GM21367 (cell line): ENCODE results near the gene FOXP4.

ENCODE experiments used
- ATAC-seq: cut with Tn5 transposase; IDR thresholded peaks from one replicate; pipeline ENCODE4 v1.9.1; 2021; ENCODE audit not compliant: unreplicated experiment

FOXP4 gene

DNA sequence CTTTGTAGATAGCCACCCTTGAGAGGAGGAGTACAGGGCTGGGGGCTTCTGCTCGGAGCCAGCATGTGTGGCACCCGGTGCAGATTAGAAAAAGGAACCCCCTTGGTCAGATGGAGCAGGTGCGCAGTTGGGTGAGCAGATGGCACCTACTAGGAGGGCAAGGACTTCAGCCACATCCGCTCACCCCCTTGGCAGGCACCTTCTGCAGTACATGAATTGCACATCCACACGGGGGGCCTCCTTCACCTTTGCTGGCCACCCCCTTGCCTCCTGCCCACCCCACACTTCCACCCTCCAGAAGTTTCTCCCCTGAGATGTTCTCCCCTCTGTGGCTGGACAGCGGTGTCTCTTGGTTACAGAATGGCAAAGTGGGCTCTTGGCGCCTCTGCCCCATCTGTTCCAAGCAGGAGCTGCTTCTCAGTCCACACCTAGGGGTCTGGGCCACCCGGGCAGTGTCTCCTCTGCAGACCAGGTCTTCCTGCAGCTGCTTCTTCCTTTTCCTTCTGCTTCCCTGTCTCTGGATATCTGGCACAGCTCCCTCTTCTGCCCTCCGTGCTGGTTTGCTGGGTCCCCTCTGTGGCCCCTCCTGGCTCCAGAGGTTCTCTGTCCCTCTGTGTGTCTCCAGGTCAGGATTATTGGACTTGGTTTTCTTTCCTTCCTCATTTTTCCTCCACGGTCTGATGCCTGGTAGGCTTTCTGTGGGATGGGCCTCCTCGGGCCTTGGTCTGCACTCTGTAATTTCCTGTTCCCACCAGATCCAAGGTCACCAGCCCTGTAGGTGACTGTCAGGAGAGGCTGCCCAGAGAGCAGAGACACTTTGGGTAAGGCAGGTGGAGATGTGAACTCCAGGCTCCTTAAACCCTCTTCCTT is 96.1 kb downstream of the FOXP4 start:
- no peak for ATAC-seq

DNA sequence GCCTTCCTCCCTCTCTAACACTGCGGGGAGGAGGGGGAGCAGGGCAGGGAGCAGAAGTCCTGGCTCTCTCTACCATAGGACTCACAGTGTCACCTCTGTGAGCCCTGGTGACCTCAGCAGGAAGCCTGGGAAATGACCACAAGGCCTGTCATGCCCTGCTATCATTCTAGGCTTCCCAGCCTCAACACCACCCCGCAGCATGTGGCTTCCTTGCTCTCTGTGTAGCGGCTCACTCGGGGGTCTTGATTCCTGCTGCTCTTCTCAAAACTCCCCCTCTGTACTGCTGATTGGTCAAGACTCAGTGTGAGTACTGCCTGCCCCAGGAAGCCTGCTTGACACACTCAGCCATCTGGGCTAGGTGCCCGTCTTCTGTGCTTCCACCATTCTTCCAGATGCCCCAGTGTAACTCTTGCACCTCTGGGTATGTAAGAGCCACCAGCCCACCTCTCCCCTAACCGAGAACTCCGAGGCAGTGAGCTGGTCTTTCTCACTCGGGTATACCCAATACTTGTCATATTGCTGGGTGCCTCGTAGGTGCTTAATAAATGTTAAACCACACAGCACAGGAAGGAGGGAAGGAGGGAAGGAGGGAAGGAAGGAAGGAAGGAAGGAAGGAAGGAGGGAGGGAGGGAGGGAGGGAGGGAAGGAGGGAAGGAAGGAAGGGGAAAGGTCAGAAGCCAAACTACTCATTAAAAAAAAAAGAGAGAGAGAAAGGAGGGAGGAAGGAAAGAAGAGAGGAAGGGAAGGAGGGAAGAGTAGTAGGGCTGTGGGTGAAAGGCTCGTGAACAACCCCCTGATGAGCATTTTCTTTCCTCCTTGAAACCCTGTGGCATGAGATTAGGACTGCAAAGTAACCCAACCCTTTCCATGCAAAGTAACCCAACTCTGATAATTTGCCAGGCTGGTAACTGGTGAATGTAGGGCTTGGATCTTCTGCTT is 97.0 kb downstream of the FOXP4 start:
- no peak for ATAC-seq

DNA sequence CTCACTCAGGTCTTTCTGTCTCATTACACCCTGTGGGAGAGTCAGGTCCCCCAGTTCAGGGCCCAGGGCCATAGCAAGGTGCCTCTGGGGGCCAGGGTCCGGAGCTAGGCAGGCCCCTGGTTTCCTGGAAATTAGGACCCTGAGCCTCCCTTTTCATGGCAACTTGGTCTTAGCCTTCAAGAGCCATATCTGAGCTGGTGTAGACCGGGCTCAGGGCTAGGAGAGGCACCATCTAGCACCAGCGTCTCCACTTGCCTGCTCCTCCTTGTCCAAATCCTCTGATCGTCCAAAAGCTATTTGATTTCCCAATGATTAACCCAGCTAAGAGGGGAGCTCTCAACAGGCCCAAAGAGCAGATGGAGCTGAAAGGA is 97.7 kb downstream of the FOXP4 start:
- no peak for ATAC-seq

DNA sequence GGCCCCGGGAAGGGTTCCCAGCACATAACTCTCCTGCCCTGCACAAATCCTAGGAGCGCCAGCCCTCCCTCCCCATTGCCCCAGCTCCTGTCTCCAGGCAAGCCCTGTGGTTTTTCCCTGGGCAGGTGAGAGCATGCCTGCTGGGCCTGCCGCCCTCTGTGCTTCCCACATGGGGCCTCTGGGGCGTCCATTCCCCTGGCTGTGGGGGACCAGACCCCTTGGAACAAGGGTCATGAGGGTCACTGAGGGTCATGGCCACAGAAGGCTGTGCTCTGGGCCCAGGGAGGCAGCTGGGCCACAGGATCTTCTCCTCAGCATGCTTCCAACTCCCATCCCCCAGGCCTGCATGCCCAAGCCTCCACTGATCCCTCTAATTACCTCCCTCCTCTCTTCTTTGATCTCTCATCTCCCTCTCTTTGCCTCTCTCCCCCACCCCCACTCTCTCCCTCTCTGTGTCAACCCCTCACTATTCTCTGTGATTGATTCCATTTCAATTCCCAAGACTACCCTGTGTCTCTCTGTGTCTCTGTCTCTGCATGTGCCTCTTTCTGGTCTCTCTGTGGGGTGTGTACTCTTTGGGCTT is 98.2 kb downstream of the FOXP4 start:
- no peak for ATAC-seq

DNA sequence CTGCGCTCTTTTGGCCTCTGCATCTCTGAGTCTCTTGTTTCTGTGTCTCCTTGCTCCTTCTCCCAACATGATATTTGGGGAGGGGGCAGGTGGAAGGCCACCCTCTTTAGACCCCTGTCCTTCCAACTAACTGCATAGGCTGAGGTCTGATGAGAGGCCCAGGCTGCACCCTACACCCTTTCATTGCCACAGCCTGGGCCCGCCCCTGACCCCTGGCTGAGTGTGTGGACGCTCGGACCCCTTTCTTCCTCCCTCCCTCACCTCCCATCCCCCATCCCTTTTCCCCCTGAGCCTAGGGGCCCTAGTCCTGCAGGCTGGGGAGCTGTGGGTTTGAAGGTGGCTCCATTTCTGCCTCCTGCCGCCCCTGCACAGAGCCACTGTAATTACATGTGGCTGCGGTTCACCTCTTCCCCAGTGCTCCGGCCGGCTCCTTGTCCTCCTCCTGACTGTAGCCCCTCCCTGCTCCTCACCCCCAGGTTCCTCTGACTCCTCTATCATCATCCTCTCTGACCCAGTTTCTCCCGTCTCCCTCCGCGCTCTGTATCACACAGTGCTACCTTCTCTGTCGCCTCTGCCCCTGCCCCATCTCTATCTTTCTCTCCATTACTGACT is 98.9 kb downstream of the FOXP4 start:
- no peak for ATAC-seq

DNA sequence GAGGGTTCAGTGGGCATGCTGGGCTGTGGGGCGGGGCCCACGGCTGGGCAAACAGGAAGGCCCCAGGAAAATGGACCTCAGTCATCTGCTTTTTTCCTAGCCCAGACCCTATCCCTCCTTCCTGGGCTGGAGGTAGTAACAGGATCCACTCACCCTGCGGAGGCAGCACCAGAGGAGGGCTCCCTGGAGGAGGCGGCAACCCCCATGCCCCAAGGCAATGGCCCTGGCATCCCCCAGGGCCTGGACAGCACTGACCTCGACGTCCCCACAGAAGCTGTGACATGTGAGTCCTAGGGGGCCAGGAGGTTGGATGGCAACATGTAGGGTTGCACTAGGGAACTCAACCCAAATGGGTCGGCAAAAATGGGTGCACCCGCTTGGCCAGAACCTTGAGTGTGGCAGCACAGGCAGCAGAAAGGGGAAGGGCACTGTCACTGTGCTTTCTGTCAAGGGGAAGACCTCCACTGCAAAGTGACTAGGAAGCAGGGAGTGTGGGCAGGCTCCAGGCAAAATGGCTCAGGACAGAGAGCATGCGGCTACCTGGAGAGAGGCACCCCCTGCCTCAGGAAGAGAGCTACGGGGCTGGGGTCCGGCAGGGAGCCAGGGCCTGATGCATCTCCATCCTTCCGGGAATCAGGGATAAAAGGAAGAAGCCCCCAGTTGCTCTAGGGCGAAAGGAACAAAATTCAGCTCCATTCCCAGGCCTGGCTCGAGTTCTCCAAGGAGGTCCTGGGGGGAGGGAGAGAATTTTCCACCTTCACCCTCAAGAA is 100.0 kb downstream of the FOXP4 start:
- ATAC-seq, result no peak

DNA sequence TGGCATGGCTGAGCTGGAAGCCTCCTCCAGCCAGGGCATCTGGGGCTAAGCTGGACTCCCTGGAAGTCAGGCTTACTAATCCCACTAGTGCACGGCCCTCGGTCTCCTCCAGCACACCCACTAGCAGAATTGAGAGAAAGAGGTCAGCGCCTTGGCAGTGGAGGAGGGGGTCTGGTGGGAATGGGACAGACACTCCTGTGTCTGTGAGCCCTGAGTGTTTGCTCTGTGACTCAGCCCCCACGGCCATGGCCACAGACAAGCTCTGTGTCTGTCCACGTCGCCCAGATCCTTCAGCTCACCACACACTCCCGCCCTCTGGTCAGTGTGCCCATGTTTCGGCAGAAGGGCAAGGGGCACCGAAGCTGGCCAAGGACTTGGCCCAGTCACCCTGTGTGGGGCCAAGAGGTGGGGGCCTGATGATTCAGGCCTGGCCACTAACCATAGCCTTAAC is 100.9 kb downstream of the FOXP4 start:
- no peak for ATAC-seq

DNA sequence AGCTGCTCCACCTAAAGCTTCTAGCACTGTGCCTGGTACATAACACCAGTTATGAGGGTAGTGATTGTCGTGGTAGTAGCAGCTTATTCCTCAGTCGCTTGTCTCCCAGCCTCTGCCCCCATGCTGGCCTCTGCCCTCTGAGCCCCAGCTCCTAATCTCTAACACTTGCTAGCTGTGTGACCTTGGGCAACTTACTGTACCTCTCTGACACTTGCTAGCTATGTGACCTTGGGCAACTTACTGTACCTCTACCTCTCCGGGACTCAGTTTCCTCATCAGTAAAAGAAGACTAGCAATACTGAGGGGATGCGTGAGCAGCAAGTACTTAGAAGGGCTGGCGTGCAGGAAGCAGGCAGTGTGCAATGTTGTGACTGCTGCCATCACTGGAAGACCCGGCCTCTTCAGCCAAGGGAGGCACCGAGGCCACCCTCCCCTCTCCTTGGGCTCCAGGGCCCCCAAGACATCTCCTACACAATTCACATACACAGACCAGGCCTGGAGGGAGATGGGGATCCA is 101.9 kb downstream of the FOXP4 start:
- no peak for ATAC-seq

DNA sequence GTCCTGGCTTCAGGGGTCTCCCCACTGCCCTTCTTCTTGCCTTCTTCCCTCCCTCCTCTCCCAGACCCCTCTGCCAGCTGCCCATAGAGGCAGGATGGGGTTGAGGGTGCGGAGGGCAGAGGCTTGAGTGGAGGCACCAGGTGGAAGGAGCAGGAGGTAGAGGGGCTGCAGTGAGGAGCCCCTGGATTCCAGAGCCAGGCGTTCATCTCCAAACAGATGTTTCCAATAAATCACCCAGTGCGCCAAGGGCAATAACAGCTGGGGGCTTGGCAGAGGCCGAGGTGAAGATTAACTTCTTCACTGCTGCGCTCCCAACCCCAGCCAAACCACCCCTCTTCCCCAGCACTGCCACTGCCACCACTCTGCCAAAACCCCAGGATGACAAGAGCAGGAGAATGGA is 102.7 kb downstream of the FOXP4 start:
- ATAC-seq, result no peak

DNA sequence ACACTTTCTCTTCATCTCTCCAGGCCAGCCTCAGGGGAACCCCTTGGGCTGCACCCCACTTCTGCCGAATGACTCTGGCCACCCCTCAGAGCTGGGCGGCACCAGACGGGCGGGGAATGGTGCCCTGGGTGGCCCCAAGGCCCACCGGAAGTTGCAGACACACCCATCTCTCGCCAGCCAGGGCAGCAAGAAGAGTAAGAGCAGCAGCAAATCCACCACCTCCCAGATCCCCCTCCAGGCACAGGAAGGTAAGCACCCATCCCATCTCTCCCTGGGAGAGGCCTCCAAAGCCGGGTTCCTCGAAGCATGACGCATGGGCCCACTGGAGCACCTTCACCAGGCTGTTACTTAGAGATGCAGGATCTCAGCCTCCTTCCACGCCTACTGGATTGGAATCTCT is 103.4 kb downstream of the FOXP4 start:
- no peak for ATAC-seq

DNA sequence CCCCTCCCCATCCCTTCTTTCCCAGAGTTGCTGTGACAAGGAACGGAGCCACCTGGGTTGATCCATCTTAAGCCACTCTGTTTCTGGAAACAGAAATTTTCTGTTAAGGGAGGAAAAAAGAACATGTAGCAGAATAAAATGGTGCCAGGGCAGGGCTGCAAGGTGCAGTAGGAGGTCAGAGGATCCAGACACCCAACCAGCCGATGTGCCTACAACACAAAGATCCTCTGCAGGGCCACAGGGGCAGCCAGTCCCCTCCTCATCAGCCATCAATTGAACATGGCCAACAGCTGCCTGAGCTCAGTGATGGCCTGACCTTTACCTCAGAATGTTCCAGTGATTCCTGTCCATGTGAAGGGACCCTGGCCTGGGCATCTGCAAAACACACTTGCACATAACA is 103.9 kb downstream of the FOXP4 start:
- ATAC-seq, result no peak

DNA sequence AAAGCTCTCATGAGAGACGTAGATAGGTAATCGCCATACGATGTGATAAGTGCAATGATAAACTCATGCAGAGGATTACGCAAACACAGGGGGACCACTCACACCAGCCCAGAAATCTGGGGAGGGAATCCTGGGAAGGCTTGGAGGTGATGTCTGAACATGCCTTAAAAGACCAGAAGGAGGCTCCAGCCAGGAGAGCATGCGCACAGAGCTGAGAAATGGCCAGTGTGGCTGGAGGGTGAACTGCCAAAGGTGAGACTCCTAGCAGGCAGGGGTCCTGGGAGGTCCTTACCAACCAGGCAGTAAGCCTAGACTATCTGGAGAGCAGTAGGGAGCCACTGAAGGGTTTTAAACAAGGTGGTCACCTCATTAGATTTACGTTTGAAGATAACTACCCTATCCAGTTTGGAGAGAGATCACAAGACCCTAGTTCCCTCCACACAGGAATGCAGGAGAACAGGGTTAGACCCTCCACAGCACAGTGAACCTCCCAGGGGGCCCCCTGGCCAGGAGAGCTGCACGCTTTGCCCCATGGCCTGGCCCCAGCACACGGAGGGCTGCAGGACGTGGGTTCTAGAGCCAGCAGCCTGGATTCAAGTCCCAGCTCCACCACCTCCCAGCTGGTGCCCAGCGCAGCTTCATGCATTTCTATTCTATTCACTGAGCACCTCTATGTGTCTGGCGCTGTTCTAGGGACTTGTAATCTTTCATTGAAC is 105.2 kb downstream of the FOXP4 start:
- no peak for ATAC-seq
